ENCODE results near the gene POLL.

The POLL gene

DNA sequence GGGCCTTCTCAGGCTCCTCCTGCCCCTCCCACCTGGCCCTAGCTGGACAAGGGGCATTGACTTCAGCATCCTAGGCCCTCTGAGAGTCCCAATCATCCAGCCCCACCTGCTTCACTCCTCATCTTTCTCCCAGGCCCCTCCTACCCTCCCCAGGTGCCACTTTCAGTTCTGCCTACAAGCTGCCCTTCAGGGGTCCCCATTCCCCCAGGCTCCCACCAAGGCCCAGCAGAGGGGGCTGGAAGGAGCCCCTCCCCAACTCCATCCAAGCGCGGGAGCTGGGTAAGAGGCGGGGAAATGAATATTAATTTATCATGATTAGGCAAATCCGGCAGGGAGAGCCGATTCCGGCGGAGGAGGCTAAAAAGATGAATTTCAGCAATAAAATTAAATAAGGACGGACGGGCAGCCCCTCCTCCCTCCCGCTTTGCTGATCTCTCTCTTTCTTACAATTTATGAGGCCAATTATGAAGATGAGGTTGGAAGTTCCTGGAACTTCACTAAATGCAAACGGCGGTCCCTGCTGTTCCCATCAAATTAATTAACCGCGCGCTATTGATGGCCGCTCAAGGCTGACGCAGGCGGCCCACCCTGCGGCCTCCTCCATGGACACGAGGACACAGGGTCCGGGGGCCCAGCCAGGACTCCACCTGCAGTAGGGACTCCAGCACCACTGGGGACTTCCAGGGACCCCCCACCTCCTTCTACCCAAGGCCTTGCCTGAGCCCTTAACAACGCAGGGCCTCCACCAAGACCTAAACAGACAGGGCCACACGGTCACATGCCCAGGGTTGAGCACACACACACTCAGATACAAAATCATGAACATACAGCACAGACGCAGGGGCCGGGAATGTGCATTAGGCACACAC is 13.9 kb downstream of the POLL start:
- DNase-seq: no peak

DNA sequence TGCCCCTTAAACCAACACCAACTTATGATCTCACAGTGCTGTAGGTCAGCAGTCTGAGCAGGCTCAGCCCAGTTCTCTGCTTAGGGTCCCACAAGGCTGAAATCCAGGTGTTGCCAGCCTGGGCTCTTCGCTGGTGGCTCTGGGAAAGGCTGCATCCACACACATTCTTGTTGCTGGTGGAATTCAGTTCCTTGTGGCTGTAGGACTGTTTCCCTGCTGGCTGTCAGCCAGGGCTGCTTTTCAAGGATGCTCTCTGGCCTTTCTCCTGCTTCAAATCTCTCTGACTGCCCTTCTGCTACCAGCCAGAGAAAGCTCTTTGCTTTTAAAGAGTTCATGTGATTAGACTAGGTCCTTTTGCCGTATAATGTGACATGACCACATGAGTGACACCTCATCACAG is 15.3 kb downstream of the POLL start:
- DNase-seq: no peak

DNA sequence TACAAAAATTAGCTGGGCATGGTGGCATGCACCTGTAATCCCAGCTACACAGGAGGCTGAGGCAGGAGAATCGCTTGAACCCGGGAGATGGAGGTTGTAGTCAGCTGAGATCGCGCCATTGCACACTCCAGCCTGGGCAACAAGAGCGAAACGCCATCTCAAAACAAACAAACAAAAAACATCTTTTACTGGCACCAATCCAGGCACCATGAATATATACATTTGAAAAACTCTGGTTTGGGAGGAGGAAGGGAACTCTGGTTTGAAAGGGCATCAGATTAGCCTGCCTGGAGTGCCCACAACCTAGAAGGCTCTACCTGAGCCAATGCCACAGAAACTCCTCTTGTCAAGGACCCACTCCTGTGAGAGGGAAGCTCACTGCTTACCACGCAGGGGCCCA is 15.9 kb downstream of the POLL start:
- no peak for DNase-seq

DNA sequence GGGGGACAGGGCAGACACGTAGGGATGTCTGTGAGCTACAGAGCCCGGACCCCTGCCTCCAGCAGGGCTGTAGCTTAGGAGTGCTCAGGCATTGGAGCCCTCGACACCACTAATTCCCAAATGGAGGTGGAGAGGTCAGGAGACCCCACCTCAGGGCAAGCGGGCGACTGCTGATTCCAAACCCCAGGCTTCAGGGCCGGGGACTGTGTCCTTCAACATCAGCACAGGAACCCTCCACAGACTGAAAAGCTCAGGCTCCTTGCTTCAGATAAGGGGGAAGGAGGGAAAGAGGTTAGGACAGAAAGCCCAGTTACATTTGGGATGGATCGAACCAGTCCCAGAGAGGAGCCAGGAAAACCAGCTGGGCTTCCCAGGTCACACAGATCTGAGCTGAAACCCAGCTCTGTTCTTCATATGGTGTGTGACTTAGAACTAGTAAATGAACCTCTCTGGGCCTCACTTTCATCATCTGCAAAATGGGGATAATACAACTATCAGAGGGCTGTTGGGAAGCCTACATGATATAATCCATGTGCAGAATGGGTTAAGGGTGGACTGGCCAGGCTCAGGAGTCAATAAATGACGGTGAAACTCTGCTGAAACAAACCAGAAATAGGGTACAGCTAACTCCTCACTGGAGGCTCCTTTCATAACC is 16.7 kb downstream of the POLL start:
- DNase-seq: no peak

DNA sequence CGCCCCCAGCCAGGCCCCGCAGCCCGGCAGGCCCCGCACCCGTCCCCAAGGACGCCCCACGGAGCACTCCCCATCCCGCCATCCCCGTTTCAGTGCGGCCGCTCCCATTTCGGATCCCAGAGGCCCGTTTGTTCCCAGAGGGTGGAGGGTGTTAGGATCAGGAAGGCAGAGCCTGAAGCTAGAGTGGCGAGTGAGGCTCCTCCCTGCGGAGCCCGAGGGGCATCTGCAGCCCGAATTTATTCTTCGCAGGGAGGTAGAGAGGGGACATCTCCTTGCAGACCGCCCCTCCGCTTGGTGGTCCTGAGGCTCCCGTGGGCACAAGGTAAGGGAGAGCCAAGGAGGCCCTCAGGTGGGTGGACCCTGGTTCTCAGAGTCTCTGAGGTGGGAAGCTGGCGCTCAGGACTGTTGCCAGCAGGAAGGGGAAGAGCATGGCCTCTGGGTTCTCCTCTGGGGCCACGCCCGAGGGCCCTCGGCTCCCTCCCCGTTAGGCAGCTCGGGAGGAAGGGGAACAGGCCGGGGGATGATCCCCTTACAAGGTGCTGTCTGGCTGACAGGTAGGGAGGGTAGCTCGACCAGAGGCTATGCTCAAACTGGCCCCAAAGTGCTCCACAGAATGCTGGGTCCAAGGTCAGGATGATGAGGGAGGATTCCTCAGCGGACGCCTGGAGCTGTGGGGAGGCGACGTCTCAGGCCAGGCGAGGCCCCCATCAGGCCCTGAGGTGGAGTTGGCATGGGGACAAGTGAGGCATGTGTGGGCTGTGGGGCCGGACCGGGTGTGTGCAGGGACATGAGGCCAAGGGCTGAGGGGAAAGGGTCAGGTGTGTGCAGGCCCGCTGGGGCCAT is 17.4 kb downstream of the POLL start:
- no peak for DNase-seq

DNA sequence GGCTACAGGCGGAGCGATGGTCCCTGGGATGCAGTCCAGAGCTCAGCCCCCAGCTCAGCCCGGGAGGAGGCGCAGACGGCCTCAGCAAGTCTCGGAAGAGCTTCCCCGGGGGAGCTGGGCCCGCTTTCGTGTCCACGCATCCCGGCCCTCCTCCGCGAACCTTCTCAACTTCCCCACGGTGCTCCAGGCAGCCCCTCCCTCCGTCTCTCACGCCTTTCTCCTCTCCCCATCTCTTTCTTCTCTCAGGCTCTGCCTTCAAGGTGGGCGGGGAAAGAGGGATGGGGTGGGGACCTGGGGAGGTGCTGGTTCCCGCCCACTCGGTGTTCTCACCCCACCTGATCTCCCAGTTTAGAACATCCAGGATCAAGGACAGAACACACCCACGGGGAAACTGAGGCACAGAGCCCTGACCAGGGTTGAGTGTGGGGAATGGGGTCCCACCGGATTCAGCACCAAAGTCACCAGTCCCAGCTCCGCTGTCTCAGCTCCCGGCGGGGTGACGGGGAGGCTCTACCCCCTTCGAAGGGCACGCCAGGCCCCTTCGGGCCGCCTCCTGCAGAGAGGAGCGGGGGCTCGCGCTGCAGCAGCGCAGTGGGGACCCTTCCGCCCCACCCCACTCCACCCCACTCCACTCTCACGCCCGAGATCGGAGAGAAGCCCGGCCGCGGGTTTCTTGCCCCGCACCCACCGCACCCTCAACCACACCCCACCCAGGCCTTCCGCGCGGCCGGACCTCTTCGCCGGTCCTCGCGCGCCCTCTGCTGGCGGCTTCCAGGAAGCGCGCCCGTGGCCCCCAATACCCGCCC is 18.2 kb downstream of the POLL start:
- peak; percentile 79 for DNase-seq

DNA sequence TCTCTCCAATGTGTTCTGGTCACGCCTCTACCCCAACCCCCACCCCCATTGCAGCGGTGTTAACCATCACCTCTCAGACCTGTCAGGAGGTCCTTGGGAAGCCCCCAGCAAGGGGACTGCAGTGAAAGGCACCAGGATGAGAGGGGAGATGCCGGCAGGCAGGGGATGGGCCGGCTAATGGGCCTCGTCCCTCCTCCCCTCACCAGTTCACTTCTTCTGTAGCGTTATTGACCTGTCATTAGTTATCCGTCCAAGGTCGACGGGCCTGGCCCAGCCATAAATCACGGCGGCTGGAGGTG is 18.8 kb downstream of the POLL start:
- DNase-seq: no peak

DNA sequence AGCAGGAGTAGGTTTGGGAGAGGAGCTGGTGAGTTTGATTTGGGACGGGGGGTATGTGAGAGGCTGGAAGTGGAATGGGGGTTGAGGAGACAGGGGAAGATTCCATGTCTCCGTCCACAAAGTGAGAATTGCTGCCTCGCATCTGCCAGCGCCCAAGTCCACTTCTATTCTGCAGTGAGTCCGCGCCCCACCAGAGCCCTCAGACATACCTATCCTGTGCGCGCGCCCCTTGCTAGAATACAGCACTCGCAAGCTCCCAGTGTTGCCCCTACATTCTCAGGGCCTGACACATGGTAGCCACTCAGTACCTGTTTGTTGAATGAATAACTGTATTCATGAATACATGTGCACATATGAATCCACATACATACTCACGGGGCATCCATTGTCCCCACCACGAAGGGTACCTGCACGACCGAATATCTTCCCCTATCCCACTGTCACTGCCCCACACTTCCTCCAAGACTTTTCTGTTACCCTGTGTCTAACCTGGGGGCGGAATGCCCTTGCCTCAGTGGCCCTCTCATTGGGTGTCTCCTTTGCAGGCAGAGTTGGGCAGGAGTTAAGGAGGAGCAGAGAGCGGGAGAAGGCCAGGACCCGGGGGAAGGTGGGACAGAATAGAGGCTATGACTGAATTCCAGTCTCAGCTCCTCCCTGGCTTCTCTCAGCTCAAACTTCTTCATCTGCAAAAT is 19.9 kb downstream of the POLL start:
- DNase-seq: no peak

DNA sequence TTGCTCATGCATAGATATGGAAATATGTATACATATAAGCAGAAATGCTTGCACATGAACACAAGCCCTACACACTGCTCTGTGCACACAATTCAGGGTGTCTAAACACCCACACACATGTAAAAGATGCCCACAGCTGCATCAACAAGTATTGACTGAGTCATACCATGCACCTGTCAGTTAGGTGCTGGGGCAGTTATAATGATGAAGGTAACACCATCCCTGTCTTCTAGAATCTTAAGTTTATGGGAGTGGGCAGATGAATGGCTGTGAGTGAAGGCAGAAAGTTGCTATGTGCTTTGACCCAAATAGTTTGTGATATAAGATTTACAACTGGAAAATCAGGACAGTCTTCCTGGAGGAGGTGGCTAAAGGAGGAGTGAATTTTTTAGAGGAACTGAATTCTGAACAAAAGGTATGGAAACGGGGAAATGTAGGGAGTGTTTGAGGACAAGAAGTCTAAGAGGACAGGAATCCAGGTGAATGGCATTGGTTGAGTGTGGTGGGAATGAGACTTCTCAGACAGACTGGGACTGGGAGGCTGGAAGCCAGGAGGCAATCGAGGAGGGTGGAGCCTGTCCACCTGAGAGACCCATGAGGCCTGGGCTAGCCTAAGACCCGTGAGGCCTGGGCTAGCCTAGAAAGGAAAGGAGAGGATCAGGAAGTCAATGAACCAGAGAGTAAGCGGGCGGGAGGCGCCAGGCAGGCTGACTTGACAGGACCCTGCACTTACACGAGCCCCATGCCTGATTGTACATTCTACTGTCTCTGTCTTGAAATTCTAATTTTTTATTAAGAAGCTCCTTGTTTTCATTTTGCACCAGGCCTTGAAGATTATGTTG is 20.7 kb downstream of the POLL start:
- DNase-seq: no peak

DNA sequence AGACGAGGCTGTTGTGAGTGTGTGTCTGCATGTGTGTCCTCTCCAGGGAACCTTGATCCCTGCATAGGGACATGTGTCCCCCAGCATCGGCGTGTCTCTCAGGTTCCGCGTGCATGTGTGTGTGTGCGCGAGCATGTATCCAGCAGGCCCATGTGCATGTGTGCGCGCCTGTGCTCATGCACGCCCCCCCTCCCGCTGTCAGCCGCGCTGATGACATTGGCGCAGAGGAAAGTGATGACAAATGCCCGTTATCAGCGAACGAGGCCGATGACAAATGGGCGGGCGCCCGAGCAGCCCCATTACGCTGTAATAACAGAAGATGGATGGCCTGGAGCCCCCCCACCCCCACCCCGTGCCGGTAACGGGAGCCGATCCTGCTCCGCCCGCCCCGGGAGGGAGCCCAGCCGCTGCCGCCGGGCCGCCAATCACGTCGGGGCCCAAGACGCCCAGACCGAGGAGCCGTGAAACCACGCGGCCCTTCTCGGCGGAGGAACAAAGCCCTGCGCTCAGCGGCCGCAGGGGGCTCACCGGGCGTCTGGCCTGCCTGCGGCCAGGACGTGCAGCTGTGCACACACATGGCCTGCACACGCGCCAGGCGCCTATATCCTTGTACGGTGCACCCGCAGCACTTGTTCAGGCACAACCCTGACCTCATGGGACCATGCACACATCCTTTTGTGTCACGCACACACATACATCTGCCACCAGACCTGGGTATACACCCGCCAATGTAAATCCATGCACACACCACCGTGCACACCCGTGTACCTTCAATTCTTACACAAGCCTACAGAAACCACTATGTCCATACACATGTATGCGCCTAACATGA is 21.5 kb downstream of the POLL start:
- no peak for DNase-seq

DNA sequence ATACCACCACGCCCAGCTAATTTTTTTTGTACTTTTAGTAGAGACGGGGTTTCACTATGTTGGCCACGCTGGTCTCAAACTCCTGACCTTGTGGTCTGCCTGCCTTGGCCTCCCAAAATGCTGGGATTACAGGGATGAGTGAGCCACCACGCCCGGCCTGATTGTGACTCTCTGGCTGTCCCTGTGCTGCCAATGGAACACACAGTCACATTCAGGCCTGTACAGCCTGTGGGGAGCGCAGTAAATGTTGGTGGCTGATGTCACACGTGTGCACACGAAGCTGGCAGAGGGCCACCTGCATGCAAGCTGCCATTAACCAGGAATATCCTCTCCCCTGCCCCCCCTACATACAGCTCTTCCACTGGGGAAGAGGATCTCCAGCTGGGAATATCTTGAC is 22.1 kb downstream of the POLL start:
- DNase-seq: no peak

DNA sequence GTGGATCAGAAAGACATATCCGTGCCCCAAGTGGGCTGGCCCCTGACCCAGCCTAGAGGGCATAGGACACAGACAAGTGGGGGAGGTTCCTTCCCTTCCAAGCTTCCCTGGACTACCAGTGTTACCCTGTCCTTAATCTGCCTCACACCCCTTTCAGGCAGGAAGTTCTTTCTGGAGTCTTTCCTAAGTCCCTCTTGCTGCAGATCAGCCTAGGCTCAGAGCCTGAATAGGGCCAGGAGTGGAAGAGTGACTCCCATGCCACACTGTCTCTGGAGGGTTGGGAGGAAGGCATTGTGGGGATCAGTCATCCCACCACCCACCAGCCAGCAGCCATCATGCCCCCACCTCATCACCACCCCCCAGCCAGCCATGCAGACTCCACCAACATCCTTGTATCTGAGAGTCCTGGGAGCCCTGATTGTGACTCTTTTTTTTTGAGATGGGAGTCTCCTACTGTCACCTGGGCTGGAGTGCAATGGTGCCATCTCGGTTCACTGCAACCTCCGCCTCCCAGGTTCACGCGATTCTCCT is 22.6 kb downstream of the POLL start:
- DNase-seq: no peak

DNA sequence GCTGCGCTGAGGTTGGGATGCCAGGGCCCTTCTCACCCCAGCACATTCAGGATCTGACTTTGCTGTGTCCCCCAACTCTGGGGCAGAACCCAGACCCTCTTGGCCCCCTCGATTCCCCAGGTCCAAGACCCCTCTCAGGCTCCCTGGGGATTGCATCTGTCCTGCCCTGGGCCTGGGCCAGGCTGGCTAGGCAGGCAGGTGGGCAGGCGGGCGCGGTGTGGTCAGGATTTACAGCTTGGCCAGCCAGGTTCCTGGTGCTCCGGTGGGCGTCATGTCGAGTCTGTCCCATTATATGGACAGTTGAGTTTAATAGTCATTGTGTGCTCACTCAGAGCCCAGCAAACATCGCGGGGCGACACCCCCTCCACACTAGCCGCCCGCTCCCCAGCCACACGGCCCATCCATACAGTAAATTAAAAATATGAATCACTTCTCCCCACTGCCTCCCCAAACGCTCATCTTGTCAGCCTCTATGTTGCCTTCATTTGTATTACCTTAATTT is 23.5 kb downstream of the POLL start:
- DNase-seq: no peak

DNA sequence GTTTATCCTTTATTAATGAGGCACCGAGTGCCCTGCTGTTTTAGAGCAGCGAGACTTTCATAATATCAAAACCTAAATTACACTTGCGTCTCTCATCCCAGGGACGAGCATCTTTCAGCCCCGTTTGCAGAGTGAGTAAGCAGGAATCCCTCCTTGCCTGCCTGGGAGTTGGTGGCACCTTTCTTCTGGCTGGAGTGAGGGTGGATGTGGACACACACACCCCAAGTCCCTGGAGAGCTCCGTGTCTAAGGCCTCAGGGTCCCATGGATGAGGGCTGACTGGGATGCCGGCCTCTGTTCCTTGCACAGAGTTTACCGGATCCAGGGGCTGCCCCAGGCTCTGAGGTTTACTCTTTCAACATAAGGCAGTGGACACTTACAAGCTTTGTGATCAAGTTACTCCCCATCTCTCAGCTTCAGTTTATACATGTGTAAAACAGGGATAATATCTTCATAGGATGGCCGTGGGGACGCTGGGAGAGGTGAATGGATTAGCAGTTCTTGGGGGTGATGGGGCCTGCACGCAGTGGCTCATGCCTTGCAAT is 24.5 kb downstream of the POLL start:
- DNase-seq: no peak

DNA sequence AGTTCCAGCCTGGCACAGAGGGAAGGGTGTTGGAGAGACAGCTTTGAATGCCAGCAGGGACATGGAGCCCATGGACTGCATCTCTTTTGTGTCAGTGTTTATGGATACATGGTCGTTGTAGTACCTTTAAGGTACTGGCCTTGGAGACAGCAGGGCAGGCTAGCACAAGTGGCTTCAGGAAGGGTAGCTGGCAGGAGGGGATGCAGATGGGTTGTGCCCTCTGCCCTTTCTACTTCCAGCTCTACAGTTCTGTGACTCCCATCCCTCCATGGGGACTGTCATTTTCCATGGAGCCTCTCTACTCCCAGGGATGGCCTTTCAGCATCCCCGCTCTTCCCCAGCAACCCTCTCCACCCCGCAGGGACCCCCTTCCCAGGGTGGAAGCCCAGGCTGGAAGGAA is 25.1 kb downstream of the POLL start:
- no peak for DNase-seq

DNA sequence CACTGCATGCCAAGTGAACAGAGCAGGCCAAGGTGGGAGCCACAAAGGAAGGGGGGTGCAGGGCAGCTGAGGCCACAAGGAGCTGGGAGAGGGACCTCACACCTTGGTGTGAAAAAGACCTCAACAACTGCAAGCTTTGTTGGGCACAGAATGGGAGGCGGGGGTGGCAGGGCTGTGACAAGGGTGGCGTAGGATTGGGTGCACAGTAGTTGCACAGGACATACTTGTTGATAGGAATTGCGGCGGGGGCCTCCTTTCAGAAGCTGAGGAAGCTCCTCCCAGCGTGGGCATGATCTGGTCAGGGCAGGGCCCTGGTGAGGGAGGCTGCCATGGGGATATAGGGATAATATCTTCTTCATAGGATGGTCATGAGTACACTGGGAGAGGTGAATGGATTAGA is 25.8 kb downstream of the POLL start:
- no peak for DNase-seq

DNA sequence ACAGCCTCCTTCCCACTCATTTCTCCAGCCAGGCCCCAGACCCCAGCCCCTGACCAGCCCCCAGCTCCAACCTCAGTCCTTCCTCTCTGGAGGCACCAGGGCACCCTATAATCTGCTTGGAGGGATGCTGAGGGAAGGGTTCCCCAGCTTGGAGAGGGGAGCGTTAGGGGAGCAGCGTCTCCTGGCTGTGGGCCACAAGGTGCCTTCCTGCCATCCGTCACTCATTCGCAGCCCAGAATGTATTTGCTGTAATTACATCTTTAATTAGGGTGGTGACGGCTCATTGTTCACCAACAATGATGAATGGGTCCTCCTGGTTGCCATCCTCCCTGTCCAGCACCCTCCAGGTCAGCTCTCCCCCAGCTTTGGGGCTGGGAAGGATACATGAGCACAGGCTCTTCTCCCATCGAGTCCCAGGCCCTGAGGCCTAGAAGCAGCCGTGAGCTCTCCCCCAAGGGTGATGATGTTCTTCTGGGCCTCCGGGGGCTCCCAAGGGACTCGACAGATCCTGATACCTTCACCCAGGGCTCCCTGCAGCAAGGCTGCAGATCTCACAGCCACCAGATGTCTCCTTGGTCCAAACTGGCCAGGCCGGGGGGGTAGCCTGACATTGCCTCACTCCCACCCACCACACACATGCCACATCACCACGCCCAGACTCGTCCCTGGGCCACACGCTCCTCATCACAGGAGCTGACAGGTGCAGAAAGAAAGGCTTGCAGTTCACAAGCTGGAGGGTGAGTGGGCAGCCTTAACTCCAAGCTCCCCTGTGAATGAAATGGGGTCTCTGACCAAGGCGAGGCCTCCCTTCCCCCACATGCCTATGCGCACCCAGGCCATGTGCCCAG is 26.8 kb downstream of the POLL start:
- no peak for DNase-seq

DNA sequence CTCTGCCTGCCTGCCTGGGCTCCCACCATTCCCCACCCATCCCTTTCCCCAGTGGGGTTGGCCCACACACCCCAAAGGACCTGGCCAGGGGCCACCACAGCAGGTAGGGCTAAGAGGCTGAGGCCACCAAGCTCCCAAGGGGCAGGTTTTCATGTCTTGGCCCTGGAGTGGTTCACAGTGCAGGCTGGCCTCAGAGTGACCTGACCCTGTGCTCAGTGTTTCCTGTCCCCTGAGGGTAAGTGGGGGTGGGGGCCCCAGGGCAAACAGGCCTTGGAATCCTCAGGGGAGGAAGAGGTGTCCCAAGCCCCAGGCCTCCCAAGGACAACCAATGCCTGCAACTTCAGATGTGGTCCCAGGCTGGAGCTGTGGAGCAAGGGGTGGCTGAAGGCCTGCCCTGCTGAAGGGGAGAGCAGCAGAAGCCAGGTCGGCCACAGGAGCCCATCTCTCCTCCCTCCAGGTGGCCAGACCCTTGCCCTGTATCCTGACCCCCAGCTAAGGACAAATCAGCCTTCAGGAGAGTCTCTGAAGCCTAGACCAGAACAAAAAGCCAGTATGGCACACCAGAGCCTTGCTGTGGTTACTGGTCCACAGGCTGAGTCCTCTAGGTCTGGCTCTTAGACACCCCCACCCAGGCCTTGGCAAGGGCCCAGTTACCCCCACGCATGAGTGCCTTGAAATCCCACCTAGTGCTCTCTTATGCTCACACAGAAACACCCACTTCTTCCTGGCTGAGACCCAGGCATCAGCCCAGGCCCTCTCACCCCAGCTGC is 27.6 kb downstream of the POLL start:
- no peak for DNase-seq

All from CD4-positive, alpha-beta T cell treated with Interleukin-12 subunit alpha and Interleukin-12 subunit beta, for 1 hour (primary cell).